IMR-90 (cell line): ENCODE data around the gene ZMYM1. TPM values are rescaled to one million over a fixed set of nuclear protein-coding genes. Genes with fewer than 3 reads are reported as not detected.
"Not testable (repeated sequence)": the region's sequence is repeated elsewhere in the genome, so short reads cannot be mapped to it uniquely, and the experiment has no call there.

Experiments used
- ATAC-seq: fragments of 200-7000 bp; cut with Tn5 transposase; 2 replicates; pipeline ENCODE4 v1.9.1; 2020; ENCODE audit warnings: low read depth, mild to moderate bottlenecking, moderate library complexity
- BruUV-seq: library from RNA; stranded (reverse); fragments of 400-500 nt; replicated peaks from 2 replicates; lab custom pipeline; 2021; lab: Mats Ljungman, UMichigan
- CTCF ChIA-PET: fragments of 300-600 bp; formaldehyde crosslinking; extraction: SDS; loops from one replicate; lab custom pipeline; 2021; ENCODE audit warnings: antibody characterized with exemption; lab: Yijun Ruan, JAX
- POLR2A ChIA-PET: fragments of 300-600 bp; sonication (Branson Sonifier 250); formaldehyde crosslinking; loops from one replicate; lab custom pipeline; 2022; ENCODE audit warnings: antibody characterized with exemption; ENCODE audit not compliant: unreplicated experiment; lab: Charles Lee
- DNase-seq: peaks from one replicate; pipeline ENCODE4 v3.0.0; 2013
- H2AFZ ChIP-seq: replicated peaks from 2 replicates; pipeline ENCODE3; 2013; ENCODE audit warnings: low read length, mild to moderate bottlenecking; ENCODE audit not compliant: poor library complexity
- H2AK5ac ChIP-seq: 2 replicates; pipeline ENCODE4 v1.6.1; 2013; ENCODE audit warnings: low read depth, low read length, inconsistent platforms
- H2AK9ac ChIP-seq: replicated peaks from 2 replicates; pipeline ENCODE3; 2013; ENCODE audit warnings: mild to moderate bottlenecking, low read depth, low read length, moderate library complexity; ENCODE audit not compliant: poor library complexity
- H2BK120ac ChIP-seq: 2 replicates; pipeline ENCODE4 v1.6.1; 2013; ENCODE audit warnings: low read depth, low read length, inconsistent platforms
- H2BK15ac ChIP-seq: 3 replicates; pipeline ENCODE4 v1.6.1; 2013; ENCODE audit warnings: low read depth, low read length, inconsistent platforms
- H2BK20ac ChIP-seq: 2 replicates; pipeline ENCODE4 v1.6.1; 2013; ENCODE audit warnings: low read depth, mild to moderate bottlenecking, inconsistent platforms, low read length, moderate library complexity
- H2BK5ac ChIP-seq: 2 replicates; pipeline ENCODE4 v1.6.1; 2013; ENCODE audit warnings: mild to moderate bottlenecking, low read depth, low read length, inconsistent platforms; ENCODE audit not compliant: poor library complexity, severe bottlenecking
- H3K14ac ChIP-seq: replicated peaks from 2 replicates; pipeline ENCODE4 v1.6.1; 2013; ENCODE audit warnings: low read depth, low read length, inconsistent platforms
- H3K18ac ChIP-seq: 2 replicates; pipeline ENCODE4 v1.6.1; 2013; ENCODE audit warnings: low read depth, low read length, control low read depth
- H3K23ac ChIP-seq: 2 replicates; pipeline ENCODE4 v1.6.1; 2013; ENCODE audit warnings: low read depth, low read length, inconsistent platforms
- H3K27ac ChIP-seq: 2 replicates; pipeline ENCODE4 v1.5.1; 2013; ENCODE audit warnings: mild to moderate bottlenecking, control low read depth, low read length; ENCODE audit not compliant: insufficient read depth
- H3K27me3 ChIP-seq: 2 replicates; pipeline ENCODE4 v1.6.1; 2013; ENCODE audit warnings: low read length; ENCODE audit not compliant: control insufficient read depth, insufficient read depth
- H3K36me3 ChIP-seq: 2 replicates; pipeline ENCODE4 v1.6.1; 2013; ENCODE audit warnings: low read length, mixed read lengths; ENCODE audit not compliant: control insufficient read depth, insufficient read depth
- H3K4ac ChIP-seq: 2 replicates; pipeline ENCODE4 v1.6.1; 2013; ENCODE audit warnings: low read depth, low read length, inconsistent platforms
- H3K4me1 ChIP-seq: 2 replicates; pipeline ENCODE4 v1.6.1; 2013; ENCODE audit warnings: low read length, mixed read lengths; ENCODE audit not compliant: control insufficient read depth, insufficient read depth
- H3K4me2 ChIP-seq: 2 replicates; pipeline ENCODE4 v1.6.1; 2013; ENCODE audit warnings: low read depth, mild to moderate bottlenecking, control low read depth, low read length, moderate library complexity
- H3K4me3 ChIP-seq: 2 replicates; pipeline ENCODE4 v1.5.1; 2013; ENCODE audit warnings: low read depth, mild to moderate bottlenecking, control low read depth, low read length, moderate library complexity; ENCODE audit not compliant: insufficient read depth
- H3K56ac ChIP-seq: 2 replicates; pipeline ENCODE4 v1.6.1; 2013; ENCODE audit warnings: low read length, inconsistent platforms; ENCODE audit not compliant: insufficient read depth; ENCODE audit errors: extremely low read depth
- H3K79me1 ChIP-seq, 2 experiments: 2 replicates each; pipeline ENCODE4 v1.6.1; 2013; ENCODE audit warnings: low read length in 2 of 2, inconsistent platforms in 1 of 2, low read depth in 1 of 2
- H3K9ac ChIP-seq: 2 replicates; pipeline ENCODE4 v1.6.1; 2013; ENCODE audit warnings: low read depth, low read length, control low read depth
- H3K9me1 ChIP-seq: 2 replicates; pipeline ENCODE4 v1.6.1; 2013; ENCODE audit warnings: low read length, inconsistent platforms; ENCODE audit not compliant: insufficient read depth
- H3K9me3 ChIP-seq: 2 replicates; pipeline ENCODE4 v1.6.1; 2013; ENCODE audit warnings: low read length; ENCODE audit not compliant: control insufficient read depth, insufficient read depth
- H4K20me1 ChIP-seq: 2 replicates; pipeline ENCODE4 v1.6.1; 2013; ENCODE audit warnings: low read length, inconsistent platforms; ENCODE audit not compliant: insufficient read depth
- H4K5ac ChIP-seq: 2 replicates; pipeline ENCODE4 v1.6.1; 2013; ENCODE audit warnings: mild to moderate bottlenecking, low read depth, low read length, control low read depth
- H4K8ac ChIP-seq, 2 experiments: 2 replicates each; pipeline ENCODE4 v1.6.1; 2013; ENCODE audit warnings: low read depth in 2 of 2, low read length in 2 of 2, control low read depth in 1 of 2, inconsistent platforms in 1 of 2
- H4K91ac ChIP-seq: 2 replicates; pipeline ENCODE4 v1.6.1; 2013; ENCODE audit warnings: low read depth, low read length, inconsistent platforms; ENCODE audit not compliant: insufficient read depth
- FOS ChIP-seq: fragments of 150-350 bp; IDR thresholded peaks from 2 replicates; pipeline ENCODE4 v1.6.1; 2016; ENCODE audit warnings: low read depth, low read length
- RFX5 ChIP-seq: IDR thresholded peaks from 2 replicates; pipeline ENCODE4 v1.8.0; 2012; ENCODE audit warnings: low read depth, mild to moderate bottlenecking, low read length, moderate library complexity
- WGBS, 2 experiments: methylation state at CpG; one replicate each; pipeline versions ENCODE4 v1.1.5 to v1.1.7; 2013; ENCODE audit warnings: missing lambda C conversion rate in 2 of 2; ENCODE audit not compliant: insufficient read length in 1 of 2; ENCODE audit errors: extremely low coverage in 2 of 2; 5-methylcytosine and 5-hydroxymethylcytosine counted together
- dilution Hi-C: fragments of 300-500 bp; cut with HindIII; formaldehyde crosslinking; loops from one replicate; pipeline ENCODE4 v1.14.3; 2018; ENCODE audit warnings: low sequenced_read_pairs; ENCODE audit not compliant: unreplicated experiment
- in situ Hi-C: fragments of 300-500 bp; cut with MboI; formaldehyde crosslinking; loops from 3 replicates; pipeline ENCODE4 v1.14.3; 2019; ENCODE audit warnings: low sequenced_read_pairs, inconsistent platforms, mixed read lengths
- intact Hi-C: fragments of 100-400 bp; cut with micrococcal nuclease; formaldehyde crosslinking; loops from 2 replicates; pipeline ENCODE4 v1.10.0; 2022
- polyA plus RNA-seq, 3 experiments: library from polyadenylated mRNA; depleted of rRNA; stranded (reverse); fragments of >200 nt; gene quantifications; 2 replicates each; pipeline ENCODE4 v1.2.3, GENCODE V29; 2012; ENCODE audit warnings: low replicate concordance in 1 of 3
- total RNA-seq: library from RNA; depleted of rRNA; stranded (reverse); fragments of >200 nt; gene quantifications from 2 replicates; pipeline ENCODE4 v1.2.3, GENCODE V29; 2012

Gene ZMYM1
- total and polyA plus RNA-seq, 2 of the 4 experiments (the other 2 are of a cell fraction): 7.2 to 33.9 TPM

- TF ChIP-seq RFX5 (no peak), FOS (no peak)
- Histone ChIP-seq H3K4ac (no peak overlapping the region), H3K23ac (no peak overlapping the region), H3K4me2 (no peak overlapping the region), H4K8ac (no peak overlapping the region), H3K14ac (no peak overlapping the region), H2BK5ac (no peak overlapping the region), H2AFZ (no peak overlapping the region), H3K4me1 (no peaks in the 10 kb centered on the region), H3K9me3 (no peaks in the 10 kb centered on the region), H2AK5ac (no peak overlapping the region), H3K36me3 (no peaks in the 10 kb centered on the region), H4K5ac (no peak overlapping the region), H3K9me1 (no peaks in the 10 kb centered on the region), H3K9ac (no peak overlapping the region), H3K27me3 (no peaks in the 10 kb centered on the region), H3K79me1 (no peaks in the 10 kb centered on the region), H2AK9ac (no peak overlapping the region), H3K4me3 (no peak overlapping the region), H2BK20ac (no peak overlapping the region), H2BK120ac (no peak overlapping the region), H3K56ac (no peak overlapping the region), H3K18ac (no peak overlapping the region), H2BK15ac (no peak overlapping the region), H4K20me1 (no peaks in the 10 kb centered on the region), H4K91ac (no peak overlapping the region), H3K27ac (no peak overlapping the region)
- DNase-seq (no peak), ATAC-seq (no peak)
- 100% methylated on average over 1 of the region's 3 CpGs; no CpG with 5 or more reads in 1 of the 2 experiments for WGBS, 2 experiments
- ChIA-PET POLR2A (no interaction called here), CTCF (no interaction called here)
- intact Hi-C loops (no loop called here), in situ Hi-C loops (no loop called here), dilution Hi-C loops (no loop called here)
- no TSS peak for BruUV-seq
Measured at GRCh38 chr1:35136780-35137179, 57.6 kb downstream of the ZMYM1 start.

GRCh38 chr1:35137590-35137989 lies 58.4 kb downstream of the ZMYM1 start:
- H2AK5ac ChIP-seq, H3K27ac ChIP-seq, H3K27me3 ChIP-seq, H3K4me3 ChIP-seq, in situ Hi-C loops, H2AK9ac ChIP-seq, H3K23ac ChIP-seq, H3K9me3 ChIP-seq, H3K18ac ChIP-seq, H2BK5ac ChIP-seq, intact Hi-C loops, CTCF ChIA-PET, H2BK120ac ChIP-seq, ATAC-seq, H2AFZ ChIP-seq, H3K4ac ChIP-seq, BruUV-seq, DNase-seq, dilution Hi-C loops, POLR2A ChIA-PET, H3K36me3 ChIP-seq, H4K91ac ChIP-seq, H3K4me1 ChIP-seq, H3K4me2 ChIP-seq, H3K56ac ChIP-seq, H3K9me1 ChIP-seq, H4K8ac ChIP-seq, H4K20me1 ChIP-seq, H2BK15ac ChIP-seq, H2BK20ac ChIP-seq, H4K5ac ChIP-seq, H3K14ac ChIP-seq, H3K79me1 ChIP-seq, H3K9ac ChIP-seq: not testable (repeated sequence)
- 88% methylated on average over 4 of the region's 5 CpGs; no CpG with 5 or more reads in 1 of the 2 experiments for WGBS, 2 experiments
